GM18873 (cell line): ENCODE measurements around the gene FAM228B.
A peak's percentile ranks its signal among the peaks of the same experiment; 100 is the strongest.
"Not testable (repeated sequence)": the region's sequence is repeated elsewhere in the genome, so short reads cannot be mapped to it uniquely, and the experiment has no call there.

Experiments
- ATAC-seq: cut with Tn5 transposase; IDR thresholded peaks from one replicate; pipeline ENCODE4 v1.9.1; 2021; ENCODE audit warnings: mild to moderate bottlenecking, moderate library complexity, moderate number of reproducible peaks; ENCODE audit not compliant: unreplicated experiment, low FRiP score

Gene FAM228B

GRCh38 chr2:24123195-24123921 lies at the start of gene FAM228B, which contains the start of gene PFN4:
Gene FAM228B, plus strand, starts transcription at chr2:24123469. Its CDS starts 893 bp downstream, at chr2:24124362.
Gene PFN4, minus strand, starts transcription at chr2:24123334. Its CDS starts 799 bp downstream, at chr2:24122535.
- ATAC-seq: peak; percentile 82

- ATAC-seq: no peak
These were observed 49.5 kb upstream of the FAM228B start for GRCh38 chr2:24073816-24074215.

- no peak for ATAC-seq
These were observed 48.0 kb upstream of the FAM228B start for GRCh38 chr2:24075259-24075658.

GRCh38 chr2:24075915-24076848 lies 47.1 kb upstream of the FAM228B start, which contains the start of gene SF3B6:
Gene SF3B6, minus strand, starts transcription at chr2:24076326. Its CDS starts 97 bp downstream, at chr2:24076229.
- ATAC-seq: peak; percentile 92

- ATAC-seq: no peak
These were observed 46.3 kb upstream of the FAM228B start for GRCh38 chr2:24076849-24077534.

- ATAC-seq: no peak
These were observed 45.8 kb upstream of the FAM228B start for GRCh38 chr2:24077535-24077877.

GRCh38 chr2:24077879-24078278 lies 45.4 kb upstream of the FAM228B start:
- no peak for ATAC-seq

GRCh38 chr2:24080701-24081100 lies 42.6 kb upstream of the FAM228B start:
- ATAC-seq: no peak

- no peak for ATAC-seq
These were observed 40.3 kb upstream of the FAM228B start for GRCh38 chr2:24082787-24083566.

- ATAC-seq: peak; percentile 77
These were observed 39.5 kb upstream of the FAM228B start for GRCh38 chr2:24083567-24084385.

- peak; percentile 54 for ATAC-seq
These were observed 38.7 kb upstream of the FAM228B start, which contains the start of gene TP53I3 for GRCh38 chr2:24084386-24085199. Gene TP53I3, minus strand, starts transcription at chr2:24084834. Its CDS starts 508 bp downstream, at chr2:24084326.

- ATAC-seq: no peak
These were observed 38.1 kb upstream of the FAM228B start for GRCh38 chr2:24085200-24085489.

- ATAC-seq: no peak
These were observed 37.0 kb upstream of the FAM228B start for GRCh38 chr2:24086241-24086640.

GRCh38 chr2:24087032-24087431 lies 36.2 kb upstream of the FAM228B start:
- ATAC-seq: no peak

GRCh38 chr2:24088821-24089359 lies 34.4 kb upstream of the FAM228B start:
- no peak for ATAC-seq

GRCh38 chr2:24093270-24093669 lies 30.0 kb upstream of the FAM228B start:
- ATAC-seq: not testable (repeated sequence)

- not testable (repeated sequence) for ATAC-seq
These were observed 28.0 kb upstream of the FAM228B start for GRCh38 chr2:24095171-24095677.

- ATAC-seq: not testable (repeated sequence)
These were observed 22.5 kb upstream of the FAM228B start for GRCh38 chr2:24100732-24101131.
